Raji (cell line): ENCODE results near the gene ZNF772.
"Not testable (repeated sequence)": the region's sequence is repeated elsewhere in the genome, so short reads cannot be mapped to it uniquely, and the experiment has no call there.

Source experiments
- POLR2A ChIP-seq: IDR thresholded peaks from 2 replicates; pipeline ENCODE4 v1.6.1; 2011; ENCODE audit warnings: low read depth, low read length, control low read depth; ENCODE audit not compliant: insufficient read depth

The ZNF772 gene

DNA sequence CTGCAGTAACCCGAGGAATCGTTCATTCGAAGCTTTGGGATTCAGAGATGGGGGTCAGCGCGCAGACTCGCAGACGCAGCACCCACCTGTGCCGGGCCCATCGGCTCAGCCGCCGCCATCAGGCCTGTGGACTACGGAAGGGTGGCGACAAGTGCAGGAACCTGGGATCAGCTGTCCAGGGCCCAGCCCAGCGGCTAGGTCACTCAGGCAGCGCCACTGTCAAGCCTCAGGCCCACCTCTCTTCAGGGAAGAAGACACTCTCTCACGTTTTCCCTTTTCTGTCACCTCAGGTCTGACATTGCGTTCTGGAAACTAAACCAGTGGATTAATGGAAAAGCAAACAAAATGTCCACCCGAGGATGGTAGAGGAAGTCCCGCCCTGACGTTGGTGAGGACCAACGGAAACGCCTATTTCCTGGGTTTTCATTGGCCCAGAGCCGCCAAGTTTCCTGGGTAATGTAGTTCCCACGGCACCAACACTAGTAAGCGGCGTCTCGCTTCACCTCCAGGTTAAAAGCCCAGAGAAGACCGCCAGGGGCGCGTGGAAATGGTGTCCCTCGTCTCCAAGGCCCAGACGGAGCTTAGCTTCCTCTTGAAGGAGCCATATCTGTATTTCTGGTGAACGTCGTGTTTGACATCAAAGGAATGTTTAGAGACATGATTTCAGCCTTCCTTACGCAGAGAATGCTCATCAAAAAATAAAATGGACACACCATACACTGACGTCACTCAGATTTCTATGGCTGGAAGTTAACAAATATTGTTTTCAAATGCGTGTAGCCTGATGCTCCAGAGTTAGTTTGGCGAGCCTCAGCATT is at the start of gene ZNF772:
Gene ZNF772, minus strand, starts transcription at position 376 of the 818 bp plus-strand sequence. Its CDS starts 257 bp downstream, at position 119.
- TF ChIP-seq POLR2A, result no peak

DNA sequence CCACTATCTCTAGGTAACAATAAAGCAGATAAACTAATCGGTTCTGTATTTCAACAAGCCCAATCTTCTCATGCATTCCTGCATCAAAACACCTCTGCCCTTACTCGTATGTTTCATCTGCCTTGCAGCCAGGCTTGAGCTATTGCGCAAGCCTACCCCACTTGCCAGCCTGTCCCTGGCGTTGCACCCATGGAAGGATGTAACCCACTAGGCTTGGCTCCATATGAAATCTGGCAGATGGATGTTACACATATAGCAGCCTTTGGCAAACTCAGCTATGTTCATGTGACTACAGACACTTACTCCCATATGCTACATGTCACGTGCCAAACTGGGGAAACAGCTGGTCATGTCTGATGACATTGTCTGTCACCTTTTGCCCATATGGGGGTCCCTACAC is 37.9 kb upstream of the ZNF772 start:
- TF ChIP-seq POLR2A, result no peak

DNA sequence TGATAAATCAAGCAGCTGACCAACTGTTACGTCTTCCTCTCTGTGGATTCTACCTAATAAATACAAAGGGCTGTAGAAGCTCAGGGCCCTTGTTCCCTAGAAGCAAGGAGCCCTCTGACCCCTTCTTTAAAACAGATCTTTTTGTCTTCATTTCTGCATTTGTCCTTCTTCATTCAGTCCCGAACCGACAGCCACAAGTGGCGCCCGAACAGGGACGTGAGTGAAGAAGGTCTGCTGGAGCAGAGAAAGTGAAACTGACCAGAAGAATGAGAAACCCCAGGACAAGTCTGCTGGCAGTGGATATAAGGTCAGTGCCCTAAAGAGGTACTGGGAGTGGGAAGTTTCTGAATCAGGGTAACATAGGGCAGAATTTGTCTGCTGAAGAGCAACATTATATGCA is 35.5 kb upstream of the ZNF772 start:
- no peak for TF ChIP-seq POLR2A

DNA sequence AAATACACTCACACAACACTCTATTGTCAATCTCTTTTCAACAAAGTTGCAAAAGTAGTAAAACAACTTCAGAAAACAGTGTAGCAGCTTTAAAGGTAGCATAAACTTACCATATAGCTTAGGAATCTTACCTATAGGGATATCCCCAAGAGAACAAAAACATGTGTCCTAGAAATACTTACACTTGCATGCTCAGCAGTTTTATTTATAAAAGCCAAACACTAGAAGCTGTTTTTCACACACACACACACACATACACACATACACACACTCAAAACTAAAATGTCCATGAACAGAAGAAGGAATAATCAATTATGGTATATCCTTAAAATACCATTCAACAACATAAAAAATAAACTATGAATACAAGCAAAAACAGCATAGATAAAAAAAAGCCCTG is 34.1 kb upstream of the ZNF772 start:
- TF ChIP-seq POLR2A, result no peak

DNA sequence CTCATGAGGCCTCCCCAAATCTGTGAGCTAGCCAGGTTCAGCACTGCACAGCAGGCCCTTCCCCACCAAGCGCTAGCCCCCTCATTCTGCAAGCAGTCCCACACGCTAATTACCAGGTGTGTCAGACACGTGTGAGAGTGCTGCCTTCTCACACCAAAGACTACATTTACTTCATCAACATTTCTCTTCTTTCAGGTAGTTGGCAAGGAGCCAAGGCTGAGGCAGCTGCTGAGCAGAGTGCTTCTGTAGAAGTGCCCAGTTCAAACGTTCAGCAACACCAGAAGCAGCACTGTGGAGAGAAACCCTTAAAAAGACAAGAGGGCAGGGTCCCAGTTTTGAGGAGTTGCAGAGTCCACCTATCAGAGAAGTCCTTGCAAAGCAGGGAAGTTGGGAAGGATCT is 28.8 kb upstream of the ZNF772 start:
- TF ChIP-seq POLR2A, result no peak

DNA sequence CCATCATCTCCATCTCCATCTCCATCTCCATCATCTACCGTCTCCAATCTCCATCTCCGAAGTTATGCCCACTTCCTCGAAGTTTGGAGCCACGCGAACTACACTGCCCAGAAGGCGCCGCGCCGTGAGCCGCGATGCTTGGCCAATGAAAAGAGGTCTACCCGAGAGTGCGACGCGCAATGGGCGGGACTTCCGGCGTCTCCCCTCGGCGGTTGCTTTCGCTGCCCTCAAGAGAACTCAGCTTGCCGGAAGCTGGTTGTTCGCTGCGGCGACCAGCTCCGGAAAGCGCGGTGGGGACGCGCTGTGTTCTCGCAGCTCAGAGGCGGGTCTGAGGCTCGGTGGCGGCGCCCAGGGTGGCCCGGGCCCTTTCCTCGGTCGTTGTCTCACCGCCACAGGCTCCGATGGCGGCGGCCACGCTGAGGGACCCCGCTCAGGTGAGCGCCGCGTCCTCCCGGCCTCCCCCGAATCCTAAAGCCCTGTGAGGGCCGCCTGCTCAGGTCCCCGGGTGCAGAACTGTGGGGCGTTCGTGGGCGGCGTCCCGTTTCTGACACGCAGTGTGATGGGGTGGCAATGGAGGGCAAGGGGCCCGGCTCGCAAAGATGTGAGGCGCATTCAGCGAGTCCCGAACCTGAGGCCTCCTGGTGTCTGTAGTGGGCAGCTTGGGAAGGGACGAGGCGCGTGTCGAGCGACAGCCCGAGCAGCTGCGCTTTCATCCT is 22.5 kb upstream of the ZNF772 start, which contains the start of gene ZNF773:
Gene ZNF773, plus strand, starts transcription at position 259 of the 716 bp plus-strand sequence. Its CDS starts 143 bp downstream, at position 402.
- TF ChIP-seq POLR2A, result peak; percentile 57

DNA sequence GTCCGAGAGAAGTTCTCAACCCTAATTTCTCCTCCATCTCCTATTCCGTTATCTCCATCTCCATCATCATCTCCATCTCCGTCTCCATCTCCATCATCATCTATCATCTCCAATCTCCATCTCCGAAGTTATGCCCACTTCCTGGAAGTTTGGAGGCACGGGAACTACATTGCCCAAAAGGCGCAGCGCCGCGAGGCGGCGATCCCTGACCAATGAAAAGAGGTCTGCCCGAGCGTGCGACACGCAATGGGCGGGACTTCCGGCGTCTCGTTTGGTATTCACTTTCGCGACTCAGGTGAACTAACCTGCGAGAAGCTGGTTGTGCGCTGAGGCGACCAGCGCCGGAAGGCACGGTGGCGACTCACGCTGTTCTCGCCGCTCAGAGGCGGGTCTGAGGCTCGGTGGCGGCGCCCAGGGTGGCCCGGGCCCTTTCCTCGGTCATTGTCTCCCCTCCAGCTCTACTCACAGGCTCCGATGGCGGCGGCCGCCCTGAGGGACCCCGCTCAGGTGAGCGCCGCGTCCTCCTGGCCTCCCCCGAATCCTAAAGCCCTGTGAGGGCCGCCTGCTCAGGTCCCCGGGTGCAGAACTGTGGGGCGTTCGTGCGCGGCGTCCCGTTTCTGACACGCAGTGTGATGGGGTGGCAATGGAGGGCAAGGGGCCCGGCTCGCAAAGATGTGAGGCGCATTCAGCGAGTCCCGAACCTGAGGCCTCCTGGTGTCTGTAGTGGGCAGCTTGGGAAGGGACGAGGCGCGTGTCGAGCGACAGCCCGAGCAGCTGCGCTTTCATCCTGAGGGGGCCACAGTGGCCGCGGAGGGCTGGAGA is 10.3 kb upstream of the ZNF772 start, which contains the start of gene ZNF419:
Gene ZNF419, plus strand, starts transcription at position 274 of the 822 bp plus-strand sequence. Its CDS starts 201 bp downstream, at position 475.
- TF ChIP-seq POLR2A, result not testable (repeated sequence)

DNA sequence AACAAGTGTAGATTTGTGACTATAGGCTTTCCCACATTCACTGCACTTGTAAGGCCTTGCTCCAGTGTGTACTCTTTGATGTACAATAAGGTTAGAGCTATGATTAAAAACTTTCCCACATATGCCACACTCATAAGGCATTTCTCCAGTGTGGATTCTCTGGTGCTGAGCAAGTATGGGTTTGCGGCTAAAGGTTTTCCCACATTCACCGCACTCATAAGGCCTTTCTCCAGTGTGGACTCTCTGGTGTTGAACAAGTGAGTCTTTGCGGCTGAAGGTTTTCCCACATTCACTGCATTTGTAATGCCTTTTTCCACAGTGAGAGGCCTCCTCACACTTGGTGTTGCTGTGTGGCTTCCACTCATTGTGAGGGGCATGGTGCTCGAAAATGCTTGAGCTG is 3.7 kb downstream of the ZNF772 start:
- no peak for TF ChIP-seq POLR2A

DNA sequence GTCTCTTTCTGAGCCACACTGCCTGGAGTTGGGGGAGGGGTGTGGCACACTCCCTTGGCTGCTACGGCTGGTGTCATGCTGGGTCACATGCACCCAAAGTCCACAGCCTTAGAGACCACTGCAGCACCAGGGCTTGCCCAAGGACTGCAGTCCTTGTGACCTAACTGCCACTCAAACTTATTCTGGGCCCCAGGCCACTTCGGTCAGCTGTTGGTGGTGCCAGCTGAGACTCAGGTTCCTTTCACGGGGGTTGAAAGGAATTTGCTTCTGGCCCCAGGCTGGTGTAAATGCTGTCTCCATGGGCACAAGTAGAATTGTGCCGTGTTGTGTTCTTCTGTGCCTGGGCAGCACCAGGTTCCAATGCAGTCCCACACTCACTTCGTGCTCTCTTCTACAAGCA is 10.9 kb downstream of the ZNF772 start:
- TF ChIP-seq POLR2A, result no peak

DNA sequence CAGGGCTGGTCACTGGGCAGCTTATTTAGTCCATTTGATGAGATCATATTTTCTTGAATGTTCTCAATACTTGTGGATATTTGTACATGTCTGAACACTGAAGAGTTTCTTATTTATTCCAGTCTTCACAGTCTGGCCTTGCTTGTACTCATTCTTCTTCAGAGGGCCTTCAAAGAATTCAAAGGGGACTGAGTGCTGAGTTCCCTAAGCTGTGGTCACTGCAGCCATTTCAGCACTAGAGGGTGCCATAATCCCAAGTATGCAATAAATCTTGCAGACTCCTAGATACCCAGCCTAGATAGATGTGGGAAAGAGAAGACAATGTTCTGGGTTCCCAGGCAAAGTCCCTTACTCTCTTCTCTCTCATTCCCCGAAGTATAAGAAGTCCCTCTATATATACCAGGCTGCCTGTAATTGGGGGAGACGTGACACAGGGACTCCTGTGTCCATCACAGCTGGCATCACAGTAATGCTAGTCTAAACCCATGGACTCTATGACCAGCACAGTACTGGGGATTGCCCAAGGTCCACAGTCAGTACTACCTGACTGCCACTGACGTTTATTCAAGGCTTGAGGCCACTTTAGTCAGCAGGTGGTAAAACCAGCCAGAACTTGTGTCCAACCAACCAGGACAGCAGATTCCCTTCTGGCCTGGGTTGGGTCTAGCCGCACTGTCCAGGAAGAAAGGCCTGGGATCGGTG is 11.5 kb downstream of the ZNF772 start:
- no peak for TF ChIP-seq POLR2A

DNA sequence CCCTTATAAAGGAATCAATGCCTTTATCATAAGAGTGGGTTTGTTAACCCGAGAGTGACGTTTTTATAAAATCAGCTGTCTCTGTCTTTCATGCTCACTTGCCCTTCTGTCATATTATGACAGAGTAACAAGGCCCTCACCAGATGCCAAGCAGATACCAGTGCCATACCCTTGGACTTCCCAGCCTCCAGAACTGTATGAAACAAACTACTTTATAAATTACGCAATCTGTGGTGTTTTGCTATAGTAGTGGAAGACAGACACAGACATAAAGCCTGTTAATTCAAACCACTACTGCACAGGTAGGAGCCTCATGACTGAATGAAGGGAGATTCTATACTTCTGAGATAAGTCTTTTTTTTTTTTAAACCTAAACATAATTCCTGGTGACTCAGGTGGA is 25.1 kb downstream of the ZNF772 start:
- TF ChIP-seq POLR2A, result no peak

DNA sequence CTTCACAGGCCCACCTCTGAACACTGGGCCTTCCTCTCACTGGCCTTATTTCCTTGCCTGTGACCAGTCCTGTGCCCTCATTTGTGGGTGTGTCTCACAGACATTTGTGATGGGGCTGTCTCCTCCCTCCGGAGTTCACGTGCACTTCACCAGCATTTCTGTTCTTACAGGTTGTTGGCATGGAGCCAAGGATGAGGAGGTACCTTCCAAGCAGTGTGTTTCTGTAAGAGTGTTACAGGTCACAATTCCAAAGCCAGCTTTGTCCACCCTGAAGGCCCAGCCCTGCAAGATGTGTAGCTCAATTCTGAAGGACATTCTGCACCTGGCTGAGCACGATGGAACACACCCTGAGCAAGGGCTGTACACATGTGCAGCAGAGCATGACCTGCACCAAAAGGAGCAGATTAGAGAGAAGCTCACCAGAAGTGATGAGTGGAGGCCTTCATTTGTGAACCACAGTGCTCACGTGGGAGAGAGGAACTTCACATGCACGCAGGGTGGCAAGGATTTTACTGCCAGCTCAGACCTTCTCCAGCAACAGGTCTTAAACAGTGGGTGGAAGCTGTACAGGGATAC is 34.2 kb downstream of the ZNF772 start:
- TF ChIP-seq POLR2A, result no peak

DNA sequence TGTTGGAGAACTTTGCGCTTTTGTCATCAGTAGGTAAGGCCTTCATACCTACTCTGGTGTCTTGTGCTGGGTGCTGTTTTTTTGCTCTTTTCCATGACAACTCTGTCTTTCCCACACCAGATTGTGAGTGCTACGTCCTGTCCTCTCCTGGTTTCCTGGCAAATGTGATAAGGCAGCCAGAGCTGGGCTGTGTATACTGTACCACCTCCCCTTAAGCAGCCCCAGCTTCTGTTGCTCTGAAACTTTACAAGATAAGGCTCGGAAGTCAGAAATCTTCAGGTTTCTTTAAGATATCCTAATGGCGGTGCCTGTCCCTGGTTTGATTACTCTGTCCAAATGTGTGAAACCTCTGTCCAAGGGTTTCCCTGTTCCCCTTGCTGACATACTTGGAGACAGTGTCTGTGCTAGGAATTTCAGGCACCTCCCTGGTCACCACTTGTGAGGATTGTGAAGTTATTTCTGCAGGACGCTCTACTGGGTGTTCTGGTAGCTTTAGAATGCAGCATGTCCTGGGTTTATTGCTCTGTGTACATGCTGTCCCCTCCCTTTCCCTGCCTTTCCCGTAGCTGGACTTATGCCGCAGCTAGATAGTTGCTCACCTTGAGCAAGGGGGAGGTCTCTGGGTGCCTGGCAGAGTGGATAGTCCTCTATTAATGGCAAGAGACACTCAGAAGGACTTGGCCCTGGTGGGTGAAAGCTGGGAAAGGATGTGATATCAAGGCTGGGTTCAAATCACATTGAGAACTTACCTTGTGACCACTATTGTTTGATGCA is 35.2 kb downstream of the ZNF772 start:
- TF ChIP-seq POLR2A, result no peak
